Activated naive CD8-positive, alpha-beta T cell treated with anti-CD3 and anti-CD28 coated beads, Interleukin-2, amount 10 ng/mL, durations not matched to agents 7 days and 5 days (primary cell): Measurements from ENCODE around the gene MMP3. TPM values are rescaled to one million over a fixed set of nuclear protein-coding genes. Genes with fewer than 3 reads are reported as not detected.
A peak's percentile ranks its signal among the peaks of the same experiment; 100 is the strongest.

Experiments used
- ATAC-seq: fragments of 150-1000 bp; cut with Tn5 transposase; one replicate; pipeline ENCODE4 v1.10.0; 2021; ENCODE audit warnings: low read depth, moderate library complexity
- POLR2A ChIA-PET: fragments of 350-600 bp; sonication (Branson Sonifier 250); formaldehyde crosslinking; loops from one replicate; lab custom pipeline; 2021; ENCODE audit warnings: antibody characterized with exemption; lab: Charles Lee
- DNase-seq: peaks from one replicate; pipeline ENCODE4 v3.0.0; 2021
- H3K27ac Mint-ChIP-seq: one replicate; pipeline ENCODE4 v1.8.0; 2022; ENCODE audit warnings: mild to moderate bottlenecking, mixed read lengths
- H3K27me3 Mint-ChIP-seq: one replicate; pipeline ENCODE4 v1.8.0; 2022; ENCODE audit warnings: mild to moderate bottlenecking, moderate library complexity, mixed read lengths
- H3K36me3 Mint-ChIP-seq: one replicate; pipeline ENCODE4 v1.8.0; 2021; ENCODE audit warnings: mild to moderate bottlenecking, mixed read lengths
- H3K4me1 Mint-ChIP-seq: one replicate; pipeline ENCODE4 v1.8.0; 2021; ENCODE audit warnings: mixed read lengths
- H3K4me3 Mint-ChIP-seq: one replicate; pipeline ENCODE4 v1.8.0; 2022; ENCODE audit warnings: mild to moderate bottlenecking, moderate library complexity, mixed read lengths
- H3K9me3 Mint-ChIP-seq: one replicate; pipeline ENCODE4 v1.8.0; 2021; ENCODE audit warnings: mixed read lengths
- total RNA-seq, 2 experiments: library from RNA; stranded (reverse); gene quantifications; one replicate each; pipeline ENCODE4 v1.2.3, GENCODE V29; 2021

Gene MMP3
- total RNA-seq, 2 experiments from 2014 or later: not detected

DNA sequence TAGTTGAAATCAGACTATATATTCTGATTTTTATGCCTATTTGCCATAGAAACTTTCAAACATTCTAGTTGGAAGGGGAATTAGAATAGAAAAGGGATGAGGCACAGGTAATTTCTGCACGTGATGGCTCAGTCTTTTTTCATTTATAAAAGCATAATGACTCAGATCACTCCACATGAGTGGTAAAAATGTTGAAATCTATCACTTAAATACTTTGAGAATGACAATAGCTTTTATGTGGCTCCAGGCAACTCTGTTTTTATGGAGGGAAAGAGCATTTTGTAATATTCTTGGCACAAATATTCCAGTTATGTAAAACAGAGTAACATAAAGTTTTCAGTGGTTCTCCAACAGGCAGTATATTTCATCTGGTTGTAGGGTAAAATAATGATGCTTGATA lies 5.9 kb upstream of the MMP3 start:
- DNase-seq (no peak), ATAC-seq (no peak)
- H3K36me3 Mint-ChIP-seq: no peaks in the 10 kb centered on the region
- no peaks in the 10 kb centered on the region for H3K4me1 Mint-ChIP-seq
- POLR2A ChIA-PET: no interaction called here
- peaks cover 7% of the 10 kb centered on the region for H3K27me3 Mint-ChIP-seq
- H3K4me3 Mint-ChIP-seq: no peak overlapping the region
- no peaks in the 10 kb centered on the region for H3K9me3 Mint-ChIP-seq
- no peak overlapping the region for H3K27ac Mint-ChIP-seq

DNA sequence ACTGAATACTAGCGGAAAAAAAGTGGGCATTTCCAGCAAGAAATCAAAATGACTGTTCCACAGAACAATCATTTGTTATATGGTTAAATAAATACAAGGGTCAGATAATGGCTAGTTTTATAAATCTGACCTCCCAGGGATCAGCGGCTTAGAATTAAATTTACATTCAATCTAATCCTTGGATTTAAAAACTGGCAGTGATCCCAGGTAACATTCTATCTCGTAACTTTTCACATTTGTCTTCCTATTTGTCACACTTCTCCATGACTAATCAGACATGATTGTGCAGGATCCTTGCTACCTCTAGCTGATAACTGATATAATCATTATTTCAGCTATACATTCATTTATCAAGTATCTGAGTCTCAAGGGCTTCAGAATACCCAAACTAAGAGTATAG lies 2.9 kb upstream of the MMP3 start:
- Mint-ChIP-seq H3K27ac (no peak overlapping the region), H3K36me3 (no peaks in the 10 kb centered on the region), H3K27me3 (no peaks in the 10 kb centered on the region), H3K9me3 (no peaks in the 10 kb centered on the region), H3K4me1 (no peaks in the 10 kb centered on the region), H3K4me3 (no peak overlapping the region)
- ATAC-seq (no peak), DNase-seq (no peak)
- POLR2A ChIA-PET: no interaction called here

DNA sequence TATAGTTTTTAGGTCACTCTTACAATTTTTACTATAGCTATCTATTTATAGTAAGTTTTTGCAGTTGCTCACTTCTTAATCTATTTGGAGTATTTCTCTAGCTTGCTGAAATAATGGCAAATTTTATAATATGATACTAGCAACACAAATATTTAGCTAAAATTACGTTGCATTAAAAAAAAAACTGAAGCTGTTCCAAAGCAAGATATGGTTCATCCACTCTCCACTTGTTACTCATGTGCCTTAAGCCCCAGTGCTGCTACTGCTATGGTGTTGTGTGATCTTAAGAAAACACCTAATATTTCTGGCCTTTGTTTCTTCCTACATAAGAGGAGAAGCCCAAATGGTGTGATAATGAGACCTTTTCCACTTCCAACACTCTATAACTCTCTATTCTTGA lies 479 bp downstream of the MMP3 start:
- Mint-ChIP-seq H3K4me1 (no peaks in the 10 kb centered on the region), H3K9me3 (no peaks in the 10 kb centered on the region), H3K36me3 (no peaks in the 10 kb centered on the region), H3K27me3 (no peaks in the 10 kb centered on the region), H3K27ac (no peak overlapping the region), H3K4me3 (no peak overlapping the region)
- ATAC-seq (no peak), DNase-seq (no peak)
- POLR2A ChIA-PET: no interaction called here

DNA sequence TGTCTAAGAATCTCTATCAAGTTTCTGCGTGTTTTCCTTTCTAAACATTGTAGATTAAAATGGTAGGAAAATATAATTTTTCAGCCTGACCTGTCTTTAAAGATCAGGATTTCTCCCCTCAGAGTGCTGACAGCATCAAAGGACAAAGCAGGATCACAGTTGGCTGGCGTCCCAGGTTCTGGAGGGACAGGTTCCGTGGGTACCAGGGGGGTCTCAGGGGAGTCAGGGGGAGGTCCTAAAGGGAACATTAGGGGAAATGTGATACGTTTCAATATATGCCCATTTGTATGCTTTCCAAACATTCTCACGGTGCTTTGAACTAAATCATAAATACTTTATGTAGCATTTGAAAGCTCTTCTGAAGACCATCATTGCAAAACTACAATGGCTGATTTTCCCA lies 3.4 kb downstream of the MMP3 start:
- DNase-seq: no peak
- Mint-ChIP-seq H3K9me3 (no peaks in the 10 kb centered on the region), H3K36me3 (no peaks in the 10 kb centered on the region), H3K27ac (no peak overlapping the region), H3K4me3 (no peak overlapping the region), H3K4me1 (no peaks in the 10 kb centered on the region), H3K27me3 (no peaks in the 10 kb centered on the region)
- POLR2A ChIA-PET: no interaction called here
- no peak for ATAC-seq

DNA sequence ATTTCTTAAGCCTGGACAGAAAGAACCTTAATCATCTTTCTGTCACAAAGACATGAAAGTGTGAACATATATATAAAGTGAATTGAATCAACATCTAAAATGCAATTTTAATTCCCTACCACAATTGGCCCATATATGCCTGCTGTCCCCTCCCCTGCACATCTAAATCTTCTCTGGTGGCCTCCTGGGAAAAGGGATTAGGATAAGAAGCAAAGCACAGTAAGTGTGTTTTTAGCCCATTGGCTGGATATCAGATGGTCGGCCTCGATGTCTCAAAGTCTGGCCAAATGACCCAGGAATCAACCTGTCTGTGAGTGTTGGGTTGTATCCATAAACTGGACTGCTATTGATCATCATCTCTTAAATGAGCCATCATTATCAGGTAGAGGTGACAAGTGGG lies 5.8 kb downstream of the MMP3 start:
- ATAC-seq: no peak
- Mint-ChIP-seq H3K27me3 (peaks cover under 1% of the 10 kb centered on the region), H3K4me1 (no peaks in the 10 kb centered on the region), H3K4me3 (no peak overlapping the region), H3K27ac (no peak overlapping the region), H3K9me3 (no peaks in the 10 kb centered on the region), H3K36me3 (no peaks in the 10 kb centered on the region)
- DNase-seq: no peak
- POLR2A ChIA-PET: no interaction called here

DNA sequence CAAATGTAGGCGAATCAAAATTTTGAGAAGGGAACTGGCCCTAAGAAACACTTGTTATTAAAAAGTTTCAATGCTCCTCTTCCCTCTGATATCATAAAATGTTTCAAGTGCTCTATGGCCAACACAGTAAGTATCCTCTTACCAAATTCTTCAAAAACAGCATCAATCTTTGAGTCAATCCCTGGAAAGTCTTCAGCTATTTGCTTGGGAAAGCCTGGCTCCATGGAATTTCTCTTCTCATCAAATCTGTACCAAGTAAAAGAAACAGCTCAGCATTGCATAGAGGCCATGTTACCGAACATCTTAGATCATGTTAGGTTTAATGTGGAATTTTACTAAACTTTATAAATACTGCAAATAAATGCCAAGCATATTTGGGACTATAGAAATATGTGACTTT lies 6.3 kb downstream of the MMP3 start:
- Mint-ChIP-seq H3K4me1 (no peaks in the 10 kb centered on the region), H3K9me3 (no peaks in the 10 kb centered on the region), H3K36me3 (no peaks in the 10 kb centered on the region), H3K27ac (no peak overlapping the region), H3K27me3 (peaks cover 2% of the 10 kb centered on the region), H3K4me3 (no peak overlapping the region)
- POLR2A ChIA-PET: no interaction called here
- ATAC-seq: no peak
- no peak for DNase-seq

DNA sequence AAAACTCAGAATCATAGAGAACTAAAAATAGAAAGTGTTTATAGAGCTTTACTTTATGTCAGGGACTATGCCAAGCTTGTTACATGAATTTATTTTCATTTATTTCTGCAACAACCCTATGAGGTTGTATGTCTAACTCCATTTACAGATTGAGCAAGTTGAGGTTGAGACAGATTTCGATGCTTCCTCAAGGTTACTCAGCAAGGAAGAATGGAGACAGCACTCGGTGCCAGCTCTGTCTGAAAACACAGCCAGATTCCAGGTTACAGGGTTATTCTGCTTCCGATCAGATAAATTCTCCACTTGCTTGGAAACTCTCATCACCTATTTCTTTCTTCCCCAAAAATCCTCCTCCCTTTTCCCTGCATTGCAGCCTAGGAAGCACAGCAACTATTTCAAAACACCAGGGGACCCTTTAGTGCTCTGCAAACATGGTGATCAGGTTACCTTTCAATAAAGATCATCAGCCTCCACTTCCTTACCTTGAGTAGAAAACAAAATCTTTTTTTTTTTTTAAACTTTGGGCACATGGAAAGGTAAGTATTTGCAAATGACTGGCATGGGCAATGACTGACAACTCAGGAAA lies 7.0 kb downstream of the MMP3 start:
- peaks cover 7% of the 10 kb centered on the region for H3K27me3 Mint-ChIP-seq
- no peak overlapping the region for H3K27ac Mint-ChIP-seq
- H3K36me3 Mint-ChIP-seq: no peaks in the 10 kb centered on the region
- POLR2A ChIA-PET: no interaction called here
- ATAC-seq (no peak), DNase-seq (no peak)
- no peaks in the 10 kb centered on the region for H3K4me1 Mint-ChIP-seq
- H3K9me3 Mint-ChIP-seq: no peaks in the 10 kb centered on the region
- no peak overlapping the region for H3K4me3 Mint-ChIP-seq

DNA sequence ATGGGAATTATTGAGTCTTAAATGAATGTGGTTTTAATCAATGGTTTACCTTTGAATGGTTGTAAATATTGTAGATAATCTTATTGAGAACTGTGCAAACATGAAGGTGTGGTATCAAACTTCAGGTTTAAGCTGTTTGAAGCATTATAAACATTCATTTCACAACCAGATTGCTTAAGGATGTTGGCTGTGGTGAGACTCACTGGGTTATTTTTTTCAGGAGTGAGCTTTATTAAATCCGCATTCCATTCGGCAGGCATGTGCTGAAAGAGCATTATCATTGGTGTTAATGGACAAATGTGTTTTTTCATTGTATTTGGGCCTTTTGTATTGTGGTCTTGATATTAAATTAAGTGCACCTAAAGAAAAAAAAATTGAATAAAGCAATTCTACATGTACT lies 9.7 kb downstream of the MMP3 start:
- no peak for DNase-seq
- peaks cover 22% of the 10 kb centered on the region for H3K27me3 Mint-ChIP-seq
- H3K9me3 Mint-ChIP-seq: no peaks in the 10 kb centered on the region
- POLR2A ChIA-PET: no interaction called here
- H3K4me3 Mint-ChIP-seq: no peak overlapping the region
- H3K36me3 Mint-ChIP-seq: no peaks in the 10 kb centered on the region
- no peak for ATAC-seq
- no peaks in the 10 kb centered on the region for H3K4me1 Mint-ChIP-seq
- H3K27ac Mint-ChIP-seq: no peak overlapping the region

DNA sequence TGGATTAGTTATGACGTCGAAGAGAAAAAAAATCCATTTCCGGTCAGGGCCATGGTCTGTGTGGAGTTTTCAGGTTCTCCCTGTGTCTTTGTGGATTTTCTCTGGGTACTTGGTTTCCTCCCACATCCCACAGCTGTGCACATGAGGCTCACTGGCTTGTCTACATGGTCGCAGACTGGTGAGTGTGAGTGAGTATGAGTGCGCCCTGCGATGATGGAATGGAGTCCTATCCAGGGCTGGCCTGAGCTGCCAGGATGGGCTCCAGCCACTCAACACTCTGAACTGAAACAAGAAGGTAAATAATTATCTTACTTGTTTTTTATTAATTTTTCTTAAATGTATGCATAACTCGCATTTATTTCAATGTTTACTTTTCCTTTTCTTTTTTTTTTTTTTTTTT lies 10.8 kb downstream of the MMP3 start:
- Mint-ChIP-seq H3K27me3 (peaks cover 22% of the 10 kb centered on the region), H3K27ac (no peak overlapping the region), H3K4me3 (no peak overlapping the region), H3K9me3 (no peaks in the 10 kb centered on the region), H3K4me1 (no peaks in the 10 kb centered on the region), H3K36me3 (no peaks in the 10 kb centered on the region)
- no peak for DNase-seq
- ATAC-seq: no peak
- POLR2A ChIA-PET: no interaction called here

DNA sequence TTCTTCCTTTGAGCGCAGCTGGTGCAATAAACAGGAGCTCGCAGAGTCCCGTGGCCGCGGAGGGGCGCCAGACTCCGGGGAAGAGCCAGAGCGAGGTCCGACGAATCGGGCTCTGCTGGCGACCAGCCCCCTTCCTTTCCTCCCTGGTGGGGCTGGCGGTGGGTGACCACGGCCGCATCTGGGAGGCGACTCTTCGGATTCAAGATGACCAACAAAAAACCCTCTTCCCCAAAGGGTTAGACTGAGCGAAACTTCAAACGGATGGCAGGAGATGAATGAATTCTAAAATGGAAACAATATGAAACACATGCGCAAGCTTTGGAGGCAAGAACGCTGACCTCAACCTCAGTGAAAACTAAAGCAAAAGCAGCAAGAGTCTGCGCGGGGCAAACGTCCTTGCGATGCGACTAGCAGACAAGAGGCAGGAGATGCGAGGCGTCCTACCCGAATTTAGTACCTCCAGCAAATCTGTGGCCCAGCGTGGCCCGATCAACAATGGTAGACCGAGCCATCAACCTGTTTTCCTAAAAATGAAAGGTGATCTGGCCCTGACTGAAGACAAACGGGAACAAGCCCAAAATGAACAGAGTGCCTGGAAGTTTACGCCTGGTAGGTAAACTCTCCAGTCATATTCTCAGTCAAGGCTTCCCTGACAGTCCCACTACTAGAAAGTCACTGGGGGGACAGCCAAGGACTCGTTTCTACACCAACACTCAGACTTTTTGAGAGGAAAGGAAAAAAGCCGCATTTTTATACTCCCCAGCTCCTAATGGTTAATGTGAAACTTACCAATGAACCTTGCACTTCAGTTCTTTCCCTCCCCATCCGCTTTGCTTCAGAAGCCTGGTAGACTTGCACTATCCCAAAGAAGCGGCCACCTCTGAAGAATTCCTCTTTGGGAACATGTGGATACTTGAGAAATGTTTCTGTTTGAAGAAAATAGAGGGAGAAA lies 11.6 kb downstream of the MMP3 start:
- Mint-ChIP-seq H3K36me3 (no peaks in the 10 kb centered on the region), H3K27me3 (peaks cover 22% of the 10 kb centered on the region), H3K4me3 (peak overlapping the region; percentile 3), H3K4me1 (no peaks in the 10 kb centered on the region), H3K27ac (no peak overlapping the region), H3K9me3 (no peaks in the 10 kb centered on the region)
- ATAC-seq: no peak
- POLR2A ChIA-PET: no interaction called here
- DNase-seq: peak; percentile 36

DNA sequence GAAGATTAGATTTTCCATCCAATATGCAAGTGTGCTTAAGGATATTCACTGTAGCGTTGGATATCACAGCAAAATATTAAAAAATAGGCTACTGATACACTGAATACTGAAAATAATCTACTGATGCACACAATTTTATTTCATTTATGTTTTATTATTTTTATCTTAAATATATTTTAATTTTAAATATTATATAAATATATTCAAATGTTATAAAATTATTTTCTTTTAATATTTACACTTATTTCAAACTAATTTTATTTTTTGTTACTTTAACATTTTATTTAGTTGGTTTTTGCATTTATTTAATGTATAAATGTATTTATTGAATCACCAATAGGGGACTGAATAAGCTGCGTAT lies 12.3 kb downstream of the MMP3 start:
- Mint-ChIP-seq H3K4me3 (no peak overlapping the region), H3K27me3 (peaks cover 22% of the 10 kb centered on the region), H3K9me3 (no peaks in the 10 kb centered on the region), H3K4me1 (no peaks in the 10 kb centered on the region), H3K27ac (no peak overlapping the region), H3K36me3 (no peaks in the 10 kb centered on the region)
- POLR2A ChIA-PET: no interaction called here
- ATAC-seq (no peak), DNase-seq (no peak)

DNA sequence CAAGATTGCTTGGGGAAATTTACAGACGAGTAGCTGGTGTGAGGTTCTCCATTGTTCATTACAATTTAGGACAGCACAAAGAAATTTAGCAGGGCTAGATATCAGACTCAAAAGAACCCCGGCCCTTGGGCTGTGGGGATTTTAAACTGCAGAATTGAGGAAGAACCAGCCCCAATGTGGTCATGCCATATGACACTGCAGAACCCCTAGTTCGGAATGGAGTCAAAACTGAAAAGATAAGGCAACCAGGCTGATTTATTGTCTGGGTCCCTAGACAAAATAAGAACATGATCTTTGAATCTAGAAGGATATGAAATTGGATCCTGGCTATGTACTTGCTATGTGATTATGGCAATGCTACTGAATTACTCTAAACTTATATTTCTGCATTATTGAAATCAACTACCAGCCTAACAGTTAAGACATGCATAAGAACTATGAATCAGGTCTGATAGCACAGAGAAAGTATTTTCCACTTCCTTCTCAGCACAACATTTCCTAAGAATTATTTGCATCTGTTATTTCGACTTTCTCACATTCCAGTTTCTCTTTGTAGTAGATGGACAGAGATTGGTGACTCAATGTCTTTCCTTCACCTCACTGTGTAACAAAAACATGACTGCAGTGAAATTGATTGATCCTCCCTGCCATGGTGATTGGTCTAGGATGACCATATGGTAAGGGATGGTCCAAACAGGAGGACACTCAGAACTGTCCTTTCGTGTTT lies 13.2 kb downstream of the MMP3 start:
- no peak for DNase-seq
- peaks cover 22% of the 10 kb centered on the region for H3K27me3 Mint-ChIP-seq
- no peak overlapping the region for H3K4me3 Mint-ChIP-seq
- POLR2A ChIA-PET: no interaction called here
- H3K27ac Mint-ChIP-seq: no peak overlapping the region
- H3K36me3 Mint-ChIP-seq: no peaks in the 10 kb centered on the region
- no peak for ATAC-seq
- H3K9me3 Mint-ChIP-seq: no peaks in the 10 kb centered on the region
- no peaks in the 10 kb centered on the region for H3K4me1 Mint-ChIP-seq

DNA sequence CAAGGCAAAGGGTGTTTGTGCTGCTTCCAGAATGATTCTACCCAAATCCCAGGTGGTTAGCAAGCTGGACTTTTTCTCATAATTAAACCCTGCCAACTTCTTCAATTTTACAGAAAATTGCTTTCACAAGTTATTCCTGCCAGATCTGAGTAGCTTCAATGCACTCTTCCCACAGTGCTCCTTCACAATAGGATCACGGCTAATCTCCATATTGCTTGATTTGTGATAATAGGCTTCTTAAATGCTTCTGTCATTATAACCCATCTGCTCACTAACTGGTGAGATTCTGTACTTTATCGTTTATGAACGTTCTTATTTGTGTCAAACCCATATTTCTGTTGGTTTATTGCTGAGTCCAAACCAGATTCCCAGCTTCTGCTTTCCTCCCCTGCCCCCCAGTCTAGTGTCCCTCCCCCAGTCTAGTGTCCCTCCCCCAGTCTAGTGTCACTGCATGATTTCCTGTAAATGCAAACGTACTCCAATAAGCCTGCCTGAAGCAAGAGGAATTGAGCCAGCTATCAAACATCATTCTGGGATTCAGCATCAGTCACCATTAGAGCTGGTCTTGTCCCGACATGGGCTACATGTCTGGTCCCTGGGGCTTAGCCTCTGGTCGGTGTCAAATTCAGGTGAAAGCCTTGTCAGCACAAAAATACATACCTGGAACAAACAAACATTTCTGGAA lies 14.0 kb downstream of the MMP3 start:
- ATAC-seq (no peak), DNase-seq (no peak)
- H3K9me3 Mint-ChIP-seq: no peaks in the 10 kb centered on the region
- H3K36me3 Mint-ChIP-seq: no peaks in the 10 kb centered on the region
- H3K27me3 Mint-ChIP-seq: peaks cover 22% of the 10 kb centered on the region
- POLR2A ChIA-PET: no interaction called here
- H3K27ac Mint-ChIP-seq: no peak overlapping the region
- no peaks in the 10 kb centered on the region for H3K4me1 Mint-ChIP-seq
- no peak overlapping the region for H3K4me3 Mint-ChIP-seq
